ENCODE data around the gene PERCC1. TPM values are rescaled to one million over a fixed set of nuclear protein-coding genes. Genes with fewer than 3 reads are reported as not detected.

The PERCC1 gene
- total RNA-seq, 1 donor = not detected

DNA sequence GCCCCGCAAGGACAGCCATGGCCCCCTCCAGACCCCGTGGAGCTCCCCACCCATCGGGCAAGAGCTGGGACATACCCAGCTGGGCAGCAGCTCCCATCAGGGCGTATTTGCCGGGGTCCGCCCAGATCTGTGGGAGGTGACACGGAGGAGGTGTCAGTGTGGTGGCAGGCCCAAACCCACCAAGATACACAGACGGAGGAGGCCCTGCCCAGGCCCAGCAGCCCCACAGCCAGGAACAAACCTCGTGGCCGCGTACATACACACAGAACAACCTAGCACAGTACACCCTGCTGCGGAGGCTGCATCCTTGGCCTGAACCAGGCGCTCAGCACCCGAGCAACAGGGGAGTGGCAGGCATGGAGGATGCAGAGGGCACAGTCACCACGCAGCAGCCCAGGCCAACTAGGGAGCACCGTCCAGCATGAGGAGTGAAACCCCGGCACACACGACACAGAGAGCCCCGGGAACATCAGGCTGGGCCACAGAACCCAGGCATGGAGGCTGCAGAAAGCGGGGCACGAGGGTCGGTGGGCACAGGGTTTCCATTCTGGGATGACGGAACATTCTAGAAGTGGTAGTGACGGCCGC, 18.4 kb downstream of the PERCC1 start:
- no peak overlapping the region for H3K4me3 ChIP-seq (ENCODE audit: low read depth, low read length)
- DNase-seq (ENCODE audit: low read depth) = no peak
- TF ChIP-seq, protein P1, sequence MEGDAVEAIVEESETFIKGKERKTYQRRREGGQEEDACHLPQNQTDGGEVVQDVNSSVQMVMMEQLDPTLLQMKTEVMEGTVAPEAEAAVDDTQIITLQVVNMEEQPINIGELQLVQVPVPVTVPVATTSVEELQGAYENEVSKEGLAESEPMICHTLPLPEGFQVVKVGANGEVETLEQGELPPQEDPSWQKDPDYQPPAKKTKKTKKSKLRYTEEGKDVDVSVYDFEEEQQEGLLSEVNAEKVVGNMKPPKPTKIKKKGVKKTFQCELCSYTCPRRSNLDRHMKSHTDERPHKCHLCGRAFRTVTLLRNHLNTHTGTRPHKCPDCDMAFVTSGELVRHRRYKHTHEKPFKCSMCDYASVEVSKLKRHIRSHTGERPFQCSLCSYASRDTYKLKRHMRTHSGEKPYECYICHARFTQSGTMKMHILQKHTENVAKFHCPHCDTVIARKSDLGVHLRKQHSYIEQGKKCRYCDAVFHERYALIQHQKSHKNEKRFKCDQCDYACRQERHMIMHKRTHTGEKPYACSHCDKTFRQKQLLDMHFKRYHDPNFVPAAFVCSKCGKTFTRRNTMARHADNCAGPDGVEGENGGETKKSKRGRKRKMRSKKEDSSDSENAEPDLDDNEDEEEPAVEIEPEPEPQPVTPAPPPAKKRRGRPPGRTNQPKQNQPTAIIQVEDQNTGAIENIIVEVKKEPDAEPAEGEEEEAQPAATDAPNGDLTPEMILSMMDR (IDR thresholded peaks at IDR 0.05; ENCODE audit: insufficient read depth, low read length) = no peak

DNA sequence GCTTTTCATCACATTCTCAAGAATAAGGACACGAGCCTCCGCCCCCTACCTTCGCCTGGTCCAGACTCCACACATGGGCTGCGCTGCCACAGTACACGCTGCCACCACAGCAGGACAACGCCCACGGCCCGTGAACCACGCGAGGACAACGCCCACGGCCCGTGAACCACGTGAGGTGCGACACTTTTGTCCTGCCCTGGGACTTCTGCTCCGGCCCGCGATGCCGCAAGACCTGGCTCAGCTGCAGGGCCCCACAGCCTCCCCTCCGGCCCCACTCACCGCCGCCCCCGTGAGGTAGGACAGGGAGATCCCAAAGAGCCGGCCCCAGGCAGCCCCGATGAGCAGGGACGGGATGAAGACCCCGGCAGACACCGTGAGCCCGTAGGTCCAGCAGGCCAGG, 19.3 kb downstream of the PERCC1 start:
- TF ChIP-seq, protein P1 (IDR thresholded peaks at IDR 0.05; ENCODE audit: insufficient read depth, low read length) = no peak
- no peak overlapping the region for H3K4me3 ChIP-seq (ENCODE audit: low read depth, low read length)
- no peak for DNase-seq (ENCODE audit: low read depth)

DNA sequence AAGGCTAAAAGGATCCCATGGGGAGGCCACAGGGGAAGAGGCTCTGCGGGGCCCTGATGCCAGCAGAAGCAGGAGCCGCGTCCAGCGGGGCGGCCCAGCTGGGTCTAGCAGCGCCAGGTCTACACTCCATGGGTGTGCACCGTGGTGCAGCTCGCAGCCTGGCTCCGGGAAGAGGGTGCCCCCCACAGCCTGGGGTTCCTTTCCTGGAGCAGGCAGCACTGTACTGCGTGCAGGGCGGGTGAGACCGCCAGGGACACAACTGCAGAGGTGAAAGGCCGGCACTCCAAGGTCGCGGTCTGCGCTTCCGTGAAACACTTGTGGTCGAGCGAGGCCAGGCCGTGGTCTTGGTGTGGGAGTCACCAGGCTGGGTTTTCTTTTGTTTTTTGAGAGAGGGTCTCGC, 20.0 kb downstream of the PERCC1 start:
- TF ChIP-seq, protein P1 (IDR thresholded peaks at IDR 0.05; ENCODE audit: insufficient read depth, low read length) = no peak
- H3K4me3 ChIP-seq (ENCODE audit: low read depth, low read length) = no peak overlapping the region
- DNase-seq (ENCODE audit: low read depth) = no peak

DNA sequence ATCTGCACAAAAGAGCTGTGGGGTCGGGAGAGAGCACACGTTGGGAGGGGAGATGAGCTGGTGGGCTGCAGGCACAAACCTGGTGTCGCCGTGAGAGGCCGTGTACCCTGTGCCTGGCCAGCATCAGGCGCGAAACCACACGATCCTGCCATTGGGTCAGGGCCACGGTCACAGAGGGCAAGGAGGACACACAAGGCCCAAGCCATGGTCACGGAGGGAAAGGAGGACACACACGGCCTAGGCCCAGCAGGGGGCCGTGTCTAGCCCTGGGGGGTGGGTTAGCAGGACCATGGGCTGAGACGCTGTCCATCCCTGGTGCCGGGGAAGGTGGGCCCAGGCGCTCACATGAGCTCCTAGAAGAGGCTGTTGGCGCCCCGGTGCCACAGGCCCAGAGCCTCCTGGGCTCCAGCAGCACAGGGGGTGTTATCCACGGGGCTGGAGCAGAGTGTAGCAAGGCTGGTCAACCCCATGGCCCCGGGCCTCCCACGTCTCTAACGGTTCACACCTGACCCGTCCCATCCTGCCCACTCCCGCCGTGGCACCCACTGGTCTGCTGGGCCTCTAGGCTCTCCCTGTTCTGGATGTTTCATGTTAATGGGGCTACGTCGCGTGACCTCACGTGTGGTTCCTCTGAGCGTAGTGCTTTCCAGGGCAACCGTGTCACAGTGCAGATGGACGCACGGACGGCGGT, 21.0 kb downstream of the PERCC1 start:
- TF ChIP-seq, protein P1 (IDR thresholded peaks at IDR 0.05; ENCODE audit: insufficient read depth, low read length) = no peak
- no peak for DNase-seq (ENCODE audit: low read depth)
- H3K4me3 ChIP-seq (ENCODE audit: low read depth, low read length) = no peak overlapping the region

DNA sequence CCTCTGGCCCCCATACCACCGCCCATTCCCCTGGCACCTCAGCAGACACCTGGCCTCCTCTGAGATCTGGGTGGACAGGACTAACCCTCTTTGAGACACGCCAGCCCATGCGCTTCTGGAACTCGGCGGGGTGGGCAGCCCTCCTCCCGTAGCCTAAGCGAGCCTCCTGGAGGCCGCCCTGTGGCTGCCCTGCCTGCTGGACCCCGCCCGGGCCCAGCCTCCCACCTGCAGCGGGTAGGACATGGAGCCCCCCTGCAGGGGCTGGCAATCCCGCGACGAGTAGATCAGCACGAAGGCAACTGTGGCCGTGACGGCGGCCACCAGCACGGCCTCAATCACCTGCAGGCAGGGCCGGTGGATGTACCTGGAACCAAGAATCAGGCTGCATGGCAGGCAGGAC, 21.7 kb downstream of the PERCC1 start:
- TF ChIP-seq, protein P1 (IDR thresholded peaks at IDR 0.05; ENCODE audit: insufficient read depth, low read length) = no peak
- no peak for DNase-seq (ENCODE audit: low read depth)
- H3K4me3 ChIP-seq (ENCODE audit: low read depth, low read length) = no peak overlapping the region

DNA sequence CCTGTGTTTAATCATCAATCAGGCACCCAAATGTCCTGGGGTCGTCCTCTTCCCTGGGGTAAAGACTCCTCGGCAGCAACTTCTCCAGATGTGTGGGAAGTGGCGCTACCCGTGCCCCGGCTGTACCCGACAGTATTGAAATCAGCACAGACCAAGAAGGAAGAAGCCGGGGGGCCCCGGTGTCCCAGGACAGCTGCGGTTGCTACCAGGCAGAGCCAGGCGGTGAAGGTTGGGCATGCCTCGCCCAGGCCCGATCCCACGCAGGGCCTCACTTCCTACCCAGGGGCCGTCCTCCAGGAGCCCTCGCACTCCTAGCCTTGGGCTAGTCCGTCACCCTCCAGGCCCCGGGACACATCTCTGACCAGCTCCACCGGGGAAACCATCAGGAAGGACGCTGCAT, 22.4 kb downstream of the PERCC1 start:
- DNase-seq (ENCODE audit: low read depth) = no peak
- TF ChIP-seq, protein P1 (IDR thresholded peaks at IDR 0.05; ENCODE audit: insufficient read depth, low read length) = no peak
- no peak overlapping the region for H3K4me3 ChIP-seq (ENCODE audit: low read depth, low read length)
